Glomerular endothelial cell (primary cell): ENCODE results near the gene PPIB. TPM values are rescaled to one million over a fixed set of nuclear protein-coding genes. Genes with fewer than 3 reads are reported as not detected.
A peak's percentile ranks its signal among the peaks of the same experiment; 100 is the strongest.

ENCODE experiments used
- DNase-seq: peaks from one replicate; pipeline ENCODE4 v3.0.0-alpha.2; 2011; ENCODE audit warnings: low read depth, low spot score; ENCODE audit errors: extremely low read depth
- total RNA-seq: library from RNA; depleted of rRNA; stranded (reverse); fragments of >200 nt; gene quantifications from 2 replicates; pipeline ENCODE4 v1.2.3, GENCODE V29; 2015

Gene PPIB
- total RNA-seq, result 581 and 692 TPM in 2 replicates

GRCh38 chr15:64162869-64163658 is at the start of gene PPIB:
Gene PPIB, minus strand, starts transcription at chr15:64163022. Its CDS starts 36 bp downstream, at chr15:64162986.
- DNase-seq, result no peak

GRCh38 chr15:64211696-64212095 is 48.9 kb upstream of the PPIB start:
- DNase-seq, result no peak

- no peak for DNase-seq
Observed at GRCh38 chr15:64210371-64210770, 47.5 kb upstream of the PPIB start.

- DNase-seq, result peak; percentile 45
Observed at GRCh38 chr15:64209680-64210334, 47.0 kb upstream of the PPIB start.

- no peak for DNase-seq
Observed at GRCh38 chr15:64205202-64205601, 42.4 kb upstream of the PPIB start.

GRCh38 chr15:64197425-64197824 is 34.6 kb upstream of the PPIB start:
- no peak for DNase-seq

GRCh38 chr15:64193971-64194370 is 31.1 kb upstream of the PPIB start:
- DNase-seq, result no peak

GRCh38 chr15:64191971-64192830 is 29.4 kb upstream of the PPIB start:
- DNase-seq, result no peak

DNA sequence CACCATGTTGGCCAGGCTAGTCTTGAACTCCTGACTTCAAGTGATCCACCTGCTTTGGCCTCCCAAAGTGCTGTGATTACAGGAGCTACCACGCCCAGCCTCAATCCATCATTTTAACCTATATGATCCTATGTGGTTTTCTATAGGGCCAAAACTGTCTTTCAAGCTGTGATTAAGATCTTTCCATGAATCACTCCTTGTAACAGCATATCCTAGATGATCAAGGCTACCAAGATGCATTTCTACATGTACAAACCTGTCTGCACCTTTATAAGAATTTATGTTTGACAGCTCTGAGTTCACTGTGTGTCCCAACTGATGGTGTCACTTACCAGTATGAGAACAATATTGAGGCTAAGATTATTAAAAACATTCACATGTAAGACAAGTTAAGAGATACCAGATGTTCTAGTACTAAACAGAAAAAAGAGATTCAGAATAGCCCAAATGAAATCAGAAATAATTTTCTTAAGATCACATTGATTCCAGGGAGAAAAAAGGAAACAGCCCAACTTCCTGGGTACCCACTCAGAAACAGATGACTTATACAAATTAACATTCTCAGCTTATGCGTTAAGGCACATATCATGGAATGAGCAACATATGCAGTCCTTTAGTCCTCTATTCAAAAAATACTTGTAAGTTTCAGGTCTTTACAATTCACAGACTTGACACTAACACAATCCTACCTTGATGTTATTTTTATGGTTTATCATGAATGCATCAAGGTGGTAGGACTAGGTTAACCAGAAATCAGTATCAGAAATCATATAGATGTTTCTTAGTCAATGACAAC is 24.8 kb upstream of the PPIB start:
- DNase-seq, result no peak

DNA sequence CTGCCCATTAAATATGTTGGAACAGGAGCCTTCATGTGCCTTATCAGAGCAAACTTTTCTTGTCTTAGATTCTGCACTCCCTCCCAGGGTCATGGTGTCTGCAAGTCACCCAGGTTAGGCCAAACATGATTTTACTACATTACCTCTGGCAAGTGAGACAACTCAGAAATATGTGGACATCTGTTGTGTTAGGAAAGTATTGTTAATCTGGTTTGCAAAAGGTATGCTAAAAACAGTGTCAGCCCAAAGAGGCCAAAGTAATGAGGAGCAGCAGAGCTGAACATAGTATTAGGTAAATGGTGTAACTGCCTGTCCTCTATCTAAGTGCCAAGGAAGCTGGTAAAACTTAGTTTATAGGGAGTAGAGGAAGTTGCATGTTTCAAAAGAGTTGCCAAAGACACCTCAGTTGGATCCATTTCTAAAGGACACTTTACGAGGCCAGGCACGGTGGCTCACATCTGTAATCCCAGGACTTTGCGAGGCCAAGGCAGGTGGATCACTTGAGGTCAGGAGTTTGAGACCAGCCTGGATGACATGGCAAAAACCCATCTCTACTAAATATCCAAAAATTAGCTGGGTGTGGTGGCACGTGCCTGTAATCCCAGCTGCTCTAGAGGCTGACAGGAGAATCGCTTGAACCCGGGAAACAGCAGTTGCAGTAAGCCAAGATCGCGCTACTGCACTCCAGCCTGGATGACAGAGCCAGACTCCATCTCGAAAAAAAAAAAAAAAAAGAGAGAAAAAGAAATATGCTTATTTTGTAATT is 22.5 kb upstream of the PPIB start:
- DNase-seq, result no peak

DNA sequence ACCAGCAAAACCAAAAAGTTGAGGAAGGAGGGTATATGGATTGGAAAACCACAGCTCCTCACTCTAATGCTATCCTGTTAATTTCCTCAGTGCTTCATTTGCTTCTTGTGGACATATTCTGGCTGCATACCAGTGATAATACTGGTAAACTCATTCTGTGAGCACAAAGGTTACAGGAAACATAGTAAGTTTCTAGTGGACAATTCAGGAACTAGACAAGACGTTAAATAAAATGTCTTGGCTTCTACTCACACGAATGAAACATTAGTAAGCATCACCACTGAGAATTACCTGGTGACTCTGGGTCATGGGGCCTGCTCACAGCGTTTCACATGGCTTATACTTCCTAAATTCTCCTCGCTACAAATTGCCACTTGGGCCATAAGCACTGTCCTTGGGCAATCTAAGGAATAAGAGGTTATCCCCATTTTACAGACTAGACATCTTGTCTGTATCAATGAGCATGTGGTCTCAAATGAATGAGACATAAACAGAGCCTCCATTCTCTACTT is 20.1 kb upstream of the PPIB start:
- DNase-seq, result no peak

DNA sequence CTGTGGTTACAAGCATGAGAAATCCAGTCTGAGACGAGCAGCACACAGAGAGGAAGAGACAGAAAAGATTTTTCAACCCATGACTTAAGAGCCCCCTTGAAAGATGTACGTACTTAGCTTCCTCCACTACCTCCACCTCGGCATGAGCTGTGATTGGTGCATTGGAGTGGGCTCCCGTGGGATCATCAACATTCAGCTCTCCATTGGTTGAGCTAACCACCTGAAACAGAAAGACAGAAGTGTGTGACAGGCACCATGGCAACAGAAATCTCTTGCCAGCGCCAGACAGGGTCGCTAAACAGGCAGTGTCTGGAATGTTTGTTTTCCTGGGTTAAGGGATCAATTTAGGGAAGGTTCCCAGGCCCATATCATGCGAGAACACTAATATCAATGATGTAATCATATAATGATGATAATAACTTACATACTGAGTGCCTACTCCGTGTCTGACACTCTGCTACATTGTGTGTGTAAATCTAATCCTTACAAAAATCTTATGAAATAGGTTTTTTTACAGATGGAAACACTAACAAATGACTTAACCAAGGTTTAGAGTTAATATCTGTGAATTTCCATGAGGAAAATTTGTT is 17.5 kb upstream of the PPIB start:
- no peak for DNase-seq

- no peak for DNase-seq
Observed at GRCh38 chr15:64166102-64166890, 3.5 kb upstream of the PPIB start.

- DNase-seq, result no peak
Observed at GRCh38 chr15:64164436-64164835, 1.6 kb upstream of the PPIB start.

DNA sequence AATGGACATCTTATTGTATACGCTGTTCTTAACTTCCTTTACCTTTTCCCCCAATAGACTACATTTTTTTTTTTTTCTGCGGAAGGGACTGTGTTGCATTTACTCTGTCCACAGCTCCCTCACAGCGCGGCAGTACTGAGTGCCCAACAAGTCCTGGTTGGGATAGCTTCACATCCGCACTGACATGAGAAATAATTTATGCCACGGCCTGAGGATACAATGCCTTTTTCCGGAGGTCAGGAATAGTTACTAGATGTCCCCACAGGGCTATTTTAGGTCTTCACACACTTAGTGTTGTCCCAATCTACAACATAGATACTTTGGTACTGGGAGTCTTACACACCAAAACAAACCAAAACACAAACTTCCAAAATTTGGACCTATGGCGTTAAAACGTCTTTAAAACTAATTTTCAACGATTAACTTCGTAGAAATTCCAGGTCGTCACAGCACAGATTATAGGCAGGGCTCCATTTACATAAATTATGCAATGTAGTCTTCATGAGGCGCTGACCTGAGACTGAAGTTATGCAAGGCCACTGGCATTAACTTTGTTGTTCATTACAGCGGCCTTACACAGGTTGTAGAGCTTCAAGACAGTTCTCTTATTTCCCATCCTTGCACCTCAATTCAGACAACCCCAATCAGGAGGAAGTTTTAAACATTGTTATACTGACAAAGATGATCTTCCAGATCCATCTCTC is 989 bp upstream of the PPIB start:
- no peak for DNase-seq

DNA sequence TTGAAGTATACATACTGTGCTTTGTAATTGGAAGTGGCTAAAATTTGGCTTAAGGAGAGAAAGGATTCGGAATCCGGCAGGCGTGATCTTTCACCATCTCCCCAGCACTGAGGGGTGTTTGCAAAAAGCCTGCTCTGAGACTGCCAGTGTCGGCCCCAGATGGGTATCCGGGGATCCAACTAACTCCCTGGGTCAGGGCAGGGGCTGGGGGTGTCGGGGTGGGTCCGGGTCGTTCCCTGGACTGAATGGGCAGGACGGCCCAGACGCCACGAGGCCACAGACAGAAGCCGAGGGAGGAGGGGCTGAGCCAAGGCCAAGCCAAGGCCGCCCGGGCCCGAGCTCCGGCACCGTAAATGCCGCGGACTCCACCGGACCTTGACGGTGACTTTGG is 349 bp downstream of the PPIB start:
- DNase-seq, result no peak

GRCh38 chr15:64161688-64162477 is 939 bp downstream of the PPIB start:
- DNase-seq, result no peak
